ENCODE measurements around the gene MRPL42.

- TF ChIP-seq, protein P1, sequence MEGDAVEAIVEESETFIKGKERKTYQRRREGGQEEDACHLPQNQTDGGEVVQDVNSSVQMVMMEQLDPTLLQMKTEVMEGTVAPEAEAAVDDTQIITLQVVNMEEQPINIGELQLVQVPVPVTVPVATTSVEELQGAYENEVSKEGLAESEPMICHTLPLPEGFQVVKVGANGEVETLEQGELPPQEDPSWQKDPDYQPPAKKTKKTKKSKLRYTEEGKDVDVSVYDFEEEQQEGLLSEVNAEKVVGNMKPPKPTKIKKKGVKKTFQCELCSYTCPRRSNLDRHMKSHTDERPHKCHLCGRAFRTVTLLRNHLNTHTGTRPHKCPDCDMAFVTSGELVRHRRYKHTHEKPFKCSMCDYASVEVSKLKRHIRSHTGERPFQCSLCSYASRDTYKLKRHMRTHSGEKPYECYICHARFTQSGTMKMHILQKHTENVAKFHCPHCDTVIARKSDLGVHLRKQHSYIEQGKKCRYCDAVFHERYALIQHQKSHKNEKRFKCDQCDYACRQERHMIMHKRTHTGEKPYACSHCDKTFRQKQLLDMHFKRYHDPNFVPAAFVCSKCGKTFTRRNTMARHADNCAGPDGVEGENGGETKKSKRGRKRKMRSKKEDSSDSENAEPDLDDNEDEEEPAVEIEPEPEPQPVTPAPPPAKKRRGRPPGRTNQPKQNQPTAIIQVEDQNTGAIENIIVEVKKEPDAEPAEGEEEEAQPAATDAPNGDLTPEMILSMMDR (optimal IDR thresholded peaks at IDR 0.05 in 1 of 3, IDR thresholded peaks at IDR 0.05 in 1 of 3, conservative IDR thresholded peaks at IDR 0.05 in 1 of 3; ENCODE audit: extremely low read depth in 1 of 3, insufficient read depth in 2 of 3, low read length in 3 of 3) = no peak
- no peak for TF ChIP-seq EZH2 (IDR thresholded peaks at IDR 0.05; ENCODE audit: low read length)
Measured at GRCh38 chr12:93539821-93540220, 72.5 kb downstream of the MRPL42 start.

Measured in keratinocyte (primary cell).